NCI-H446 (cell line): ENCODE measurements around the gene STON2.

Experiments
- DNase-seq, 2 experiments: peaks; one replicate each; lab custom pipeline; 2025; lab: John Stamatoyannopoulos, UW

The STON2 gene

GRCh38 chr14:81301813-81302212 lies 98.3 kb downstream of the STON2 start:
- DNase-seq: no peak

GRCh38 chr14:81301371-81301770 lies 98.8 kb downstream of the STON2 start:
- peak in 1 of 2 experiments; percentile 11 for DNase-seq

- DNase-seq: no peak
Measured at GRCh38 chr14:81298911-81299310, 101.2 kb downstream of the STON2 start.

- peak in 1 of 2 experiments; percentile 66 for DNase-seq
Measured at GRCh38 chr14:81298122-81298521, 102.0 kb downstream of the STON2 start.

- no peak for DNase-seq
Measured at GRCh38 chr14:81295958-81296923, 103.9 kb downstream of the STON2 start.

GRCh38 chr14:81289516-81289915 lies 110.6 kb downstream of the STON2 start:
- DNase-seq: no peak

- no peak for DNase-seq
Measured at GRCh38 chr14:81286574-81287370, 113.4 kb downstream of the STON2 start.

- DNase-seq: no peak
Measured at GRCh38 chr14:81285245-81285644, 114.9 kb downstream of the STON2 start.

- no peak for DNase-seq
Measured at GRCh38 chr14:81281332-81281731, 118.8 kb downstream of the STON2 start.

GRCh38 chr14:81280136-81280791 lies 119.9 kb downstream of the STON2 start:
- no peak for DNase-seq

GRCh38 chr14:81277096-81277495 lies 123.0 kb downstream of the STON2 start:
- DNase-seq: no peak

- no peak for DNase-seq
Measured at GRCh38 chr14:81276073-81277069, 123.8 kb downstream of the STON2 start.

- DNase-seq: no peak
Measured at GRCh38 chr14:81275305-81276072, 124.6 kb downstream of the STON2 start.

GRCh38 chr14:81273961-81274575 lies 126.1 kb downstream of the STON2 start:
- no peak for DNase-seq

GRCh38 chr14:81273521-81273920 lies 126.6 kb downstream of the STON2 start:
- DNase-seq: no peak

- no peak for DNase-seq
Measured at GRCh38 chr14:81272317-81272716, 127.8 kb downstream of the STON2 start.

GRCh38 chr14:81269979-81270375 lies 130.1 kb downstream of the STON2 start:
- no peak for DNase-seq

GRCh38 chr14:81269100-81269978 lies 130.8 kb downstream of the STON2 start:
- peak; percentile 54 to 69 for DNase-seq

GRCh38 chr14:81268016-81268416 lies 132.1 kb downstream of the STON2 start:
- DNase-seq: no peak
